Mucosa of descending colon (tissue), 3 donors: Measurements from ENCODE around the gene ERC2. TPM values are rescaled to one million over a fixed set of nuclear protein-coding genes. Genes with fewer than 3 reads are reported as not detected.

Experiments used
- ATAC-seq: fragments of 200-7000 bp; cut with Tn5 transposase; one replicate; pipeline ENCODE4 v1.9.1; 2020; ENCODE audit warnings: mild to moderate bottlenecking, moderate library complexity
- DNase-seq, 3 donors: peaks; one replicate each; pipeline ENCODE4 v3.0.0-alpha.2; 2020
- H3K36me3 ChIP-seq: fragments of 200-600 bp; one replicate; pipeline ENCODE4 v1.8.0; 2021; ENCODE audit warnings: low read depth, mild to moderate bottlenecking
- H3K4me1 ChIP-seq: fragments of 200-600 bp; one replicate; pipeline ENCODE4 v1.8.0; 2021; ENCODE audit warnings: low read depth, mild to moderate bottlenecking
- H3K4me3 ChIP-seq: fragments of 200-600 bp; one replicate; pipeline ENCODE4 v1.8.0; 2021; ENCODE audit warnings: mild to moderate bottlenecking
- H3K9me3 ChIP-seq: fragments of 200-600 bp; one replicate; pipeline ENCODE4 v1.8.0; 2021; ENCODE audit warnings: mild to moderate bottlenecking
- CTCF ChIP-seq: fragments of 200-600 bp; IDR thresholded peaks from one replicate; pipeline ENCODE4 v1.8.0; 2022; ENCODE audit warnings: antibody characterized with exemption, mild to moderate bottlenecking
- intact Hi-C, 2 donors: fragments of 100-400 bp; cut with DNase I in 1 of 2; cut with micrococcal nuclease in 1 of 2; formaldehyde crosslinking; loops; one replicate each; pipeline versions ENCODE4 v1.11.0 to v1.11.1; 2022; cut with DNase I, micrococcal nuclease
- total RNA-seq, 3 donors: library from RNA; stranded (reverse); fragmentation: NEBNext Ultra II Directional in 2 of 3; extraction: Animal tissue kit (Norgen Biotek cat#: 25700) in 2 of 3; gene quantifications; one replicate each; pipeline versions ENCODE4 v1.2.1 to v1.2.4, GENCODE V29; 2021 to 2023
- donor health status: DM: no; HTN: no; CAD: no; lungs with moderate emphysema.
- donor health status: DM: no; HTN: no; CAD: no.
- donor health status: DM: no; HTN: yes; CAD: no.

Gene ERC2
- total RNA-seq, 3 donors from 2014 or later, result 0.06 to 1.8 (median 0.43) TPM

GRCh38 chr3:56413911-56414310 lies 54.4 kb downstream of the ERC2 start:
- H3K4me3 ChIP-seq, result no peak overlapping the region
- H3K4me1 ChIP-seq, result no peaks in the 10 kb centered on the region
- intact Hi-C loops, result no loop called here
- no peak for DNase-seq
- H3K36me3 ChIP-seq, result no peaks in the 10 kb centered on the region
- no peak for TF ChIP-seq CTCF
- no peak for ATAC-seq
- no peaks in the 10 kb centered on the region for H3K9me3 ChIP-seq

GRCh38 chr3:56411166-56411565 lies 57.1 kb downstream of the ERC2 start:
- intact Hi-C loops, result no loop called here
- Histone ChIP-seq H3K36me3 (no peaks in the 10 kb centered on the region), H3K9me3 (no peaks in the 10 kb centered on the region), H3K4me3 (no peak overlapping the region), H3K4me1 (no peaks in the 10 kb centered on the region)
- TF ChIP-seq CTCF, result no peak
- ATAC-seq, result no peak
- no peak for DNase-seq

- Histone ChIP-seq H3K4me1 (no peaks in the 10 kb centered on the region), H3K36me3 (no peaks in the 10 kb centered on the region), H3K4me3 (no peak overlapping the region), H3K9me3 (no peaks in the 10 kb centered on the region)
- DNase-seq, result no peak
- intact Hi-C loops, result no loop called here
- no peak for TF ChIP-seq CTCF
- ATAC-seq, result no peak
Measured at GRCh38 chr3:56410576-56410975, 57.7 kb downstream of the ERC2 start.

GRCh38 chr3:56409790-56410189 lies 58.5 kb downstream of the ERC2 start:
- no peaks in the 10 kb centered on the region for H3K36me3 ChIP-seq
- ATAC-seq (no peak), DNase-seq (no peak)
- H3K9me3 ChIP-seq, result no peaks in the 10 kb centered on the region
- intact Hi-C loops, result no loop called here
- no peaks in the 10 kb centered on the region for H3K4me1 ChIP-seq
- no peak for TF ChIP-seq CTCF
- no peak overlapping the region for H3K4me3 ChIP-seq

GRCh38 chr3:56408761-56409196 lies 59.5 kb downstream of the ERC2 start:
- H3K4me3 ChIP-seq, result no peak overlapping the region
- DNase-seq (no peak), ATAC-seq (no peak)
- intact Hi-C loops, result no loop called here
- no peaks in the 10 kb centered on the region for H3K4me1 ChIP-seq
- H3K9me3 ChIP-seq, result no peaks in the 10 kb centered on the region
- no peaks in the 10 kb centered on the region for H3K36me3 ChIP-seq
- no peak for TF ChIP-seq CTCF
